HUES6 (cell line): ENCODE data around the gene UNK.
A peak's percentile ranks its signal among the peaks of the same experiment; 100 is the strongest.

Source experiments
- H3K27ac ChIP-seq: 2 replicates; pipeline ENCODE4 v1.7.0; 2013; ENCODE audit warnings: low read depth, mild to moderate bottlenecking, low read length, inconsistent platforms
- H3K27me3 ChIP-seq: 2 replicates; pipeline ENCODE4 v1.6.1; 2013; ENCODE audit warnings: low read length; ENCODE audit not compliant: control insufficient read depth, insufficient read depth
- H3K36me3 ChIP-seq: 2 replicates; pipeline ENCODE4 v1.6.1; 2013; ENCODE audit warnings: low read length; ENCODE audit not compliant: control insufficient read depth, insufficient read depth
- H3K4me1 ChIP-seq: 2 replicates; pipeline ENCODE4 v1.6.1; 2013; ENCODE audit warnings: low read length; ENCODE audit not compliant: control insufficient read depth, insufficient read depth
- H3K4me3 ChIP-seq: 2 replicates; pipeline ENCODE4 v1.5.1; 2013; ENCODE audit warnings: low read depth, low read length
- H3K9ac ChIP-seq: one replicate; pipeline ENCODE4 v1.6.1; 2013; ENCODE audit warnings: mild to moderate bottlenecking, low read length
- H3K9me3 ChIP-seq: 2 replicates; pipeline ENCODE4 v1.6.1; 2013; ENCODE audit warnings: low read depth, low read length; ENCODE audit not compliant: control insufficient read depth, insufficient read depth

The UNK gene, protein sequence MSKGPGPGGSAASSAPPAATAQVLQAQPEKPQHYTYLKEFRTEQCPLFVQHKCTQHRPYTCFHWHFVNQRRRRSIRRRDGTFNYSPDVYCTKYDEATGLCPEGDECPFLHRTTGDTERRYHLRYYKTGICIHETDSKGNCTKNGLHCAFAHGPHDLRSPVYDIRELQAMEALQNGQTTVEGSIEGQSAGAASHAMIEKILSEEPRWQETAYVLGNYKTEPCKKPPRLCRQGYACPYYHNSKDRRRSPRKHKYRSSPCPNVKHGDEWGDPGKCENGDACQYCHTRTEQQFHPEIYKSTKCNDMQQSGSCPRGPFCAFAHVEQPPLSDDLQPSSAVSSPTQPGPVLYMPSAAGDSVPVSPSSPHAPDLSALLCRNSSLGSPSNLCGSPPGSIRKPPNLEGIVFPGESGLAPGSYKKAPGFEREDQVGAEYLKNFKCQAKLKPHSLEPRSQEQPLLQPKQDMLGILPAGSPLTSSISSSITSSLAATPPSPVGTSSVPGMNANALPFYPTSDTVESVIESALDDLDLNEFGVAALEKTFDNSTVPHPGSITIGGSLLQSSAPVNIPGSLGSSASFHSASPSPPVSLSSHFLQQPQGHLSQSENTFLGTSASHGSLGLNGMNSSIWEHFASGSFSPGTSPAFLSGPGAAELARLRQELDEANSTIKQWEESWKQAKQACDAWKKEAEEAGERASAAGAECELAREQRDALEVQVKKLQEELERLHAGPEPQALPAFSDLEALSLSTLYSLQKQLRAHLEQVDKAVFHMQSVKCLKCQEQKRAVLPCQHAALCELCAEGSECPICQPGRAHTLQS

DNA sequence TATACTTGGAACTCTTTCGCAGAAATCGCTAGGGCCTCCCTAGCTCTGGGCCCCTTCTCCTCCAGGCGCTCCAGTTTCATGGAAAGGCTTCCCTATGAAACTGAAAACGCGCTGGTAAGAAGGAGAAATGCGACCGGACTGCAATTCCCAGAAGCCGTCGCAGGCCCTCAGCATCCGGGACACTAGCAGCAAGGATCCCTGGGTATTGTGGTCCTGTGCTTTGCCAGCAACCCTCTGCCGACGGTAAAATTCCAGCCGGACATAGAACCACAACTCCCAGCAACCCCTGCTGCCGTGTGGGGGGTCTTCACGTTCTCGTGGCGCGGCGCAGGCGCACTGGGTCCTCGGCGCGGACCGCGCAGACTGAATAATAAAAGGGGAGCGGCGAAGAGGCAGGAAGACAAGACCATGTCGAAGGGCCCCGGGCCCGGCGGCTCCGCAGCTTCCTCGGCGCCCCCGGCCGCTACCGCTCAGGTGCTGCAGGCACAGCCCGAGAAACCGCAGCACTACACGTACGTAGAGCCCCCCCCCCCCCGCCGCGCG, at the start of gene UNK:
UNK (plus strand) TSS at position 334 of the 543 bp plus-strand sequence; CDS start at position 409, 75 bp downstream.
- Histone ChIP-seq H3K4me3 (peak within 1 kb of the TSS; percentile 68), H3K27me3 (no peaks in the 10 kb centered on the region), H3K27ac (peak within 1 kb of the TSS; percentile 93), H3K4me1 (peaks cover 16% of the 10 kb centered on the region), H3K36me3 (no peaks in the 10 kb centered on the region), H3K9me3 (no peaks in the 10 kb centered on the region), H3K9ac (peak within 1 kb of the TSS; percentile 95)

DNA sequence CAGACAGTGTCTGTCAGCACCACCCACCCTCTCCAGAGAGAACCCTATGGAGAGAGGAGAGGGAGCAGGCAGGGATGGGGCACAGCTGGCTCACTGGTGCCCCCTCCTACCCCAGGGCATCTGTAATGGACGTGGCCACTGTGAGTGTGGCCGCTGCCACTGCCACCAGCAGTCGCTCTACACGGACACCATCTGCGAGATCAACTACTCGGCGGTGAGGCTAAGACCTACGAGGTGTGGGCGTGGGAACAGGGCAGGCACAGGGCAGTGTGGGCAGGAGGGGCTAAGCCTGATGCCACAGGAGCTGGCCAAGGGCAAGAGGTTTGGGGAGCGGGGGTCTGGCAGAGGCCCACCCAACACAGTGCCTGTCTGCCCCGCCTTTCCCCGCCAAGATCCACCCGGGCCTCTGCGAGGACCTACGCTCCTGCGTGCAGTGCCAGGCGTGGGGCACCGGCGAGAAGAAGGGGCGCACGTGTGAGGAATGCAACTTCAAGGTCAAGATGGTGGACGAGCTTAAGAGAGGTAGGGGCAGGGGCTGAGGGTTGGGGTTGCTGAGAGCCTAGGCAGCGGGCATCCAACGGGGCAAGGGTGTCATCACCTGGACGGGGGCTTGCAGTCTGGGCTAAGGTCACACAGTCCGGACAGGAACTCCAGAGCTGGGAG, 48.3 kb upstream of the UNK start:
- Histone ChIP-seq H3K27ac (no peak overlapping the region), H3K4me1 (no peaks in the 10 kb centered on the region), H3K9me3 (no peaks in the 10 kb centered on the region), H3K36me3 (no peaks in the 10 kb centered on the region), H3K4me3 (no peak overlapping the region), H3K9ac (no peak overlapping the region), H3K27me3 (no peaks in the 10 kb centered on the region; the same call in 1 of the 2 replicates)

DNA sequence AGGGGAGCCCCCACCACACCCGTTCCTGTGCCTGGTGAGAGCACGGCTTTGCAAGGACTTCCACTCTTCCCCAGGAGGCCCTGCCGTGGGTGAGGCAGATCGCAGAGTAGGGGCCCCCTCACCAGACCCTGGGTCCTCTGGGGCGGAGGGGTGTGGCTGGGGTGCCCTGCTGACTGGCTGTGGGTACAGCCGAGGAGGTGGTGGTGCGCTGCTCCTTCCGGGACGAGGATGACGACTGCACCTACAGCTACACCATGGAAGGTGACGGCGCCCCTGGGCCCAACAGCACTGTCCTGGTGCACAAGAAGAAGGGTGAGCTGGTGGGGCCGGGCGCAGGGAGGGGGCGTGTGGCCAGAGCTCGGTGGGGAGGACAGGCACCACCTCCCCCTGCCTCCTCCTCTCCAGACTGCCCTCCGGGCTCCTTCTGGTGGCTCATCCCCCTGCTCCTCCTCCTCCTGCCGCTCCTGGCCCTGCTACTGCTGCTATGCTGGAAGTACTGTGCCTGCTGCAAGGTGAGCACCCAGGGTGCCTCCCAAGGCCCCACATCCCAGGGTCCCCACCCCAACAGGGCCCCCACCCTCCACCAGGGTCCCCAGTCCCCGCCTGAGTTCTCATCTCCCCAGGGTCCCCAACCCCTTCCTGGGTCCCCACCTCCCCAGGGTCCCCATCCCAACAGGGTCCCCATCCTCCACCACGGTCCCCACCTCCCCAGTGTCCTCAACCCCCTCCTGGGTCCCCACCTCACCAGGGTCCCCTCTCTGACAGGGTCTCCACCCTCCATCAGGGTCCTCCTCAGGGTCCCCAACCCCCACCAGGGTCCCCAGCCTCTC, 47.3 kb upstream of the UNK start:
- Histone ChIP-seq H3K4me3 (no peak overlapping the region), H3K36me3 (no peaks in the 10 kb centered on the region), H3K27ac (no peak overlapping the region), H3K9ac (no peak overlapping the region), H3K27me3 (no peaks in the 10 kb centered on the region; the same call in 1 of the 2 replicates), H3K4me1 (no peaks in the 10 kb centered on the region), H3K9me3 (no peaks in the 10 kb centered on the region)

DNA sequence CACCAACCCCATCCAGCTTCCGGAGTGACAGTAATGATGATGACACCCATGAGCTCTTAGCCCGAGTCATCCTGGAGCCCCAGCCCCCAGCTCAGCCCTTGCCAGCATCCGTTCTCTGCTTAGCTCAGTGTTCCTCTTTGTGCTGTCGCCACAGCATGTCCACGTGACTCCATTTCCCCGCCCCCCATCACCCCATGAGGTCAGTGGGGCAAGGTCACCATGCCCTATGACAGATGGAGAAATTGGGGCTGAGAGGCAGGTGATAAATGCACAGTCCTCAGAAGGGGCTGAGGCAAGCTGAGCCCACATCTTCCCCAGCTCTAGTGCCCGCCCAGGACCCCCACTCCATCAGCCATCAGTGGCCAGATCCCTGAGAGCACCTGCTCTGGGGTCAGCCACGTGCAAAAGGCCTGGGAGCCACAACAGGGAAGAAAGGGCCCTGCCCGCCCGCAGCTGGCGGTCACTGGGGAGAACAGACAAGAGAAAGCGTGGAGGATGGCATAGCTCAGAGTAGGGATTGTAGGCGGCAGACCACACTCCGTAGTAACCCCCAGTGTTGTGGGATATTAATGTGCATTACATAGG, 46.3 kb upstream of the UNK start:
- Histone ChIP-seq H3K9ac (no peak overlapping the region), H3K9me3 (no peaks in the 10 kb centered on the region), H3K4me1 (no peaks in the 10 kb centered on the region), H3K27me3 (no peaks in the 10 kb centered on the region; the same call in 1 of the 2 replicates), H3K4me3 (no peak overlapping the region), H3K27ac (no peak overlapping the region), H3K36me3 (no peaks in the 10 kb centered on the region)

DNA sequence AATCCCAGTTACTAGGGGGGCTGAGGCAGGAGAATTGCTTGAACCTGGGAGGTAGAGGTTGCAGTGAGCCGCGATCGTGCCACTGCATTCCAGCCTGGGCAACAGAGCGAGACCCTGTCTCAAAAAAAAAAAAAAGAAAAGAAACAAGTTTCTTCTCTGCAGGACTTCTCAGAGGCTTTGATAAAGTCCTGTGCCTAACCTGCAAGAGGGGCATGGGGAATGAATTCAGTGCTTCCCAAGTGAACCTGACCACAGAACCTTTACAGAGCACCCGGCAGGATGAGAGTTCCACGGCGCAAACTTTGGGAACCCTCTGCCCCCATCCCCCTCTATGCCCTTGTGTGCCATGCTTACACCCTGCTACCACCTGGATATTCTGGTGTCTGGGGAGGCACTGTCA, 45.4 kb upstream of the UNK start:
- H3K9ac ChIP-seq = no peak overlapping the region
- H3K4me1 ChIP-seq = no peaks in the 10 kb centered on the region
- H3K9me3 ChIP-seq = no peaks in the 10 kb centered on the region
- H3K27me3 ChIP-seq = no peaks in the 10 kb centered on the region; the same call in 1 of the 2 replicates
- H3K36me3 ChIP-seq = no peaks in the 10 kb centered on the region
- no peak overlapping the region for H3K4me3 ChIP-seq
- no peak overlapping the region for H3K27ac ChIP-seq

DNA sequence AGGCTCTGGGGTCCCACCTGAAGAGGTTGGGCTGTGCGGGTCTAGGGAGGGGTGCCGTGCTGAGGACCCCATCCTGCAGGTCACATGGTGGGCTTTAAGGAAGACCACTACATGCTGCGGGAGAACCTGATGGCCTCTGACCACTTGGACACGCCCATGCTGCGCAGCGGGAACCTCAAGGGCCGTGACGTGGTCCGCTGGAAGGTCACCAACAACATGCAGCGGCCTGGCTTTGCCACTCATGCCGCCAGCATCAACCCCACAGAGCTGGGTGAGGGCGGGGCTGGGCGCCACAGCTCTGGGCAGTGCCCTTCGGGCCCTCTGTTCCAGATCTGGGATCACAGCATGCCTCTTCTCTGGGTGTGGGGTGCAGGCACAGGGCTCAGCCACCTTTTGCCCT, 44.8 kb upstream of the UNK start:
- H3K9ac ChIP-seq = no peak overlapping the region

DNA sequence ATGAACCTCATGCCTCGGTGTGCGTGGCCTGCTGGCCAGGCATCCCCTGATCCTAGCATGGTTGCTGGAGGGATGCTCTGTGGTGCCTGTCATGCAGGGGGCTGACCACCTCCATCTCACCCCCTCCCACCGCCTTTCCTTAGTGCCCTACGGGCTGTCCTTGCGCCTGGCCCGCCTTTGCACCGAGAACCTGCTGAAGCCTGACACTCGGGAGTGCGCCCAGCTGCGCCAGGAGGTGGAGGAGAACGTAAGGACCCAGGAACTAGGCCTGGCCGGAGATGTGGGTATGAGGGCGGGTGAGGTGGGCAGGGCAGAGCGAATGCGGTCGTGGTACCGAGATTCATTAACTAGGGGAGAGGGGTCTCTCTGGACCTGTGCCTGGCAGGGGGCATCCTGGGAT, 44.4 kb upstream of the UNK start:
- H3K9me3 ChIP-seq = no peaks in the 10 kb centered on the region
- no peaks in the 10 kb centered on the region for H3K36me3 ChIP-seq
- no peaks in the 10 kb centered on the region; the same call in 1 of the 2 replicates for H3K27me3 ChIP-seq
- H3K9ac ChIP-seq = no peak overlapping the region
- no peak overlapping the region for H3K4me3 ChIP-seq
- no peaks in the 10 kb centered on the region for H3K4me1 ChIP-seq
- H3K27ac ChIP-seq = no peak overlapping the region

More for the DNA sequence above, 44.8 kb upstream of the UNK start:
- H3K27me3 ChIP-seq = no peaks in the 10 kb centered on the region; the same call in 1 of the 2 replicates
- no peaks in the 10 kb centered on the region for H3K36me3 ChIP-seq
- no peaks in the 10 kb centered on the region for H3K4me1 ChIP-seq
- H3K27ac ChIP-seq = no peak overlapping the region
- H3K9me3 ChIP-seq = no peaks in the 10 kb centered on the region
- no peak overlapping the region for H3K4me3 ChIP-seq

DNA sequence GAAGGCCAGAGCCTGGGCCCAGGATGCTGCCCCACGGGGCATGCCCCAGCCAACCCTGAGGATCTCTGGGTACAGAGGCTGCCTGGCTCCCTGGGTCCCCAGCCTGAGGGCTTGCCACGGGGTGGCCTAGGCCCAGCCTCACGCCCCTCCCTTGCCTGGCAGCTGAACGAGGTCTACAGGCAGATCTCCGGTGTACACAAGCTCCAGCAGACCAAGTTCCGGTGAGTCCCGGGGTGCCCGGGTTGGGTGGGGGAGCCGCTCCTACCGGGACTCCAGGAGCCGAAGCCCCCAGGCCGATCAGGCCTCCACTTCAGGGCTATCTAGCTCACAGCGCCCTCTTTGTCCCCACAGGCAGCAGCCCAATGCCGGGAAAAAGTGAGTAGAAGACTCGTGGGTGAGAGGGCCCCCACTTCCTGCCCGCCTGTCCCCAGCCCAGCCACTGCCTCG, 44.0 kb upstream of the UNK start:
- H3K27ac ChIP-seq = no peak overlapping the region
- no peaks in the 10 kb centered on the region; the same call in 1 of the 2 replicates for H3K27me3 ChIP-seq
- H3K4me3 ChIP-seq = no peak overlapping the region
- no peaks in the 10 kb centered on the region for H3K9me3 ChIP-seq
- no peaks in the 10 kb centered on the region for H3K4me1 ChIP-seq
- H3K9ac ChIP-seq = no peak overlapping the region
- H3K36me3 ChIP-seq = no peaks in the 10 kb centered on the region

DNA sequence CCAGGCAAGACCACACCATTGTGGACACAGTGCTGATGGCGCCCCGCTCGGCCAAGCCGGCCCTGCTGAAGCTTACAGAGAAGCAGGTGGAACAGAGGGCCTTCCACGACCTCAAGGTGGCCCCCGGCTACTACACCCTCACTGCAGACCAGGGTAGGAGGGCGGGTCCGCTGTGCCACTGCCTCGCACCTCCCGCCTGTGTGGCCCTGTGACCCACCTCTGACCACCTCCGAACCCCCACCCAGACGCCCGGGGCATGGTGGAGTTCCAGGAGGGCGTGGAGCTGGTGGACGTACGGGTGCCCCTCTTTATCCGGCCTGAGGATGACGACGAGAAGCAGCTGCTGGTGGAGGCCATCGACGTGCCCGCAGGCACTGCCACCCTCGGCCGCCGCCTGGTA, 42.3 kb upstream of the UNK start:
- H3K36me3 ChIP-seq = no peaks in the 10 kb centered on the region
- H3K27me3 ChIP-seq = no peaks in the 10 kb centered on the region
- H3K4me3 ChIP-seq = no peak overlapping the region
- H3K9me3 ChIP-seq = no peaks in the 10 kb centered on the region
- no peaks in the 10 kb centered on the region for H3K4me1 ChIP-seq
- H3K9ac ChIP-seq = no peak overlapping the region
- H3K27ac ChIP-seq = no peak overlapping the region
